Duodenal mucosa (tissue), 2 donors: Measurements from ENCODE around the gene CHST6.
"Not testable (repeated sequence)": the region's sequence is repeated elsewhere in the genome, so short reads cannot be mapped to it uniquely, and the experiment has no call there.

Source experiments
- H3K27ac ChIP-seq: one replicate; pipeline ENCODE4 v1.7.0; 2013; ENCODE audit warnings: low read depth, low read length
- H3K27me3 ChIP-seq, 2 donors: one replicate each; pipeline ENCODE4 v1.7.0; 2013; ENCODE audit warnings: low read length in 2 of 2, control low read depth in 1 of 2; ENCODE audit not compliant: insufficient read depth in 2 of 2, control insufficient read depth in 1 of 2
- H3K36me3 ChIP-seq, 2 donors: one replicate each; pipeline ENCODE4 v1.7.0; 2013; ENCODE audit warnings: low read length in 2 of 2, control low read depth in 1 of 2; ENCODE audit not compliant: insufficient read depth in 2 of 2, control insufficient read depth in 1 of 2
- H3K4me1 ChIP-seq, 2 donors: one replicate each; pipeline ENCODE4 v1.7.0; 2013; ENCODE audit warnings: low read length in 2 of 2, control low read depth in 1 of 2; ENCODE audit not compliant: insufficient read depth in 2 of 2, control insufficient read depth in 1 of 2
- H3K4me3 ChIP-seq, 2 donors: one replicate each; pipeline ENCODE4 v1.7.0; 2013; ENCODE audit warnings: low read length in 2 of 2, low read depth in 1 of 2
- H3K9ac ChIP-seq, 2 donors: one replicate each; pipeline ENCODE4 v1.7.0; 2013; ENCODE audit warnings: low read length in 2 of 2, low read depth in 1 of 2
- H3K9me3 ChIP-seq, 2 donors: one replicate each; pipeline ENCODE4 v1.7.0; 2013; ENCODE audit warnings: low read length in 2 of 2, control low read depth in 1 of 2; ENCODE audit not compliant: control insufficient read depth in 1 of 2

Gene CHST6

DNA sequence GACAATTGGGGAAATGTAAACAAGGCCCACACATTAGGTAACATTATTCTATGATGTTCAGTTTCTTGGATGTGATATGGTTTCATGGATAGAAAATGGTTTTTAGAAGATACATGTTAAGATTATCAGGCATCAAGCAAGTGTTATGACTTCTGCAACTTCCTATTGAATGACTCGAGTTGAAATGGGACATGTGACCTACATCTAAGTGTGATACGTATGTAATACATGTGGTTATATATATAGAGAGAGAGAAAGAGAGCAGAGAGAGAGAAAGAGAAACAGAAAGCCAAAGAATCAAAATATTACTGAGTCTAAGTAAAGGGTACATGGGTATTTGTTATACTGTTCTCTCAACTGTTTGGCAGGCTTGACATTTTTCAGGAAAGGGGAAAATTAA lies 32.4 kb downstream of the CHST6 start:
- H3K36me3 ChIP-seq: no peaks in the 10 kb centered on the region
- peak overlapping the region; percentile 66 to 84 for H3K9ac ChIP-seq
- no peaks in the 10 kb centered on the region for H3K9me3 ChIP-seq
- H3K4me1 ChIP-seq: peaks cover 40 to 48% of the 10 kb centered on the region in 2 donors
- H3K4me3 ChIP-seq: peak overlapping the region; percentile 83 to 85
- H3K27me3 ChIP-seq: no peaks in the 10 kb centered on the region
- H3K27ac ChIP-seq: no peak overlapping the region

DNA sequence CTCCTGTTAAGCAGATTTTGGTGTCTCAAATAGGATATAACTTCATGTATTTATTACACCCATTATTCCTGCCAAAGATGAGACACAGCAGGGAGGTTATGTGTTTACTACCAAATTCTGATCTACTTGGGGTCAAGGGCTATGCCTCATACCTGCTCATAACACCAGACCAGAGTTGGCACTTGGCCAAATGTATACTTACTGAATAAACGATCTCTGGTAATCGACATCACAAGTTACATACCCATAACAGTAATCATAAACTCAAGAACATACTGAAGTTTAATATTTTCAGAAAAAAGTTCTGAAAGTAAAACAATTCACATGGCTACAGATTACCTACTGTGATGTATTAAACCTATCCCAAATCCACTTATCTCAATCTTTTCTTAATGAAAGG lies 33.7 kb downstream of the CHST6 start:
- Histone ChIP-seq H3K9me3 (no peaks in the 10 kb centered on the region), H3K4me3 (peak overlapping the region in 1 of 2 donors; percentile 2), H3K36me3 (no peaks in the 10 kb centered on the region), H3K4me1 (peaks cover 53 to 61% of the 10 kb centered on the region in 2 donors), H3K27ac (no peak overlapping the region), H3K27me3 (no peaks in the 10 kb centered on the region), H3K9ac (no peak overlapping the region)

DNA sequence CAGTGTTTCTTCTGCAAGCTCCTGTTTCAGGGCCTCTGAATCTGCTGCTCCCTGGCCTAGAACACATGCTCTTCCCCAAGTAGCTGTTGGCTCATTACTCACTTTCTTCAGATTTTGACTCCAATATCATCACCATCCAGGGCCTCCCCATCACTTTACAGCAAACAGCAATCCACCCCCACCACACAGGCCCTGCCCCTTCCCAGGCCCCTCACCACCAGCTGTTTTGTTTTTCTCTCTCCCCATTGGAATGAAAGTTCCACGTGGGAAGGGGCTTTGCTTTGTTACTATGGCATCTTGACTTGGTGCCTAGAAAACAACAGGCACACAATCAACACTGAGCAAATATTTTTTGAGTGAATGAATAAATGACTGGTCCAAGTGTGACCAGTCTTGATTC lies 34.8 kb downstream of the CHST6 start:
- Histone ChIP-seq H3K4me1 (peaks cover 59 to 72% of the 10 kb centered on the region in 2 donors), H3K9me3 (no peaks in the 10 kb centered on the region), H3K4me3 (no peak overlapping the region), H3K36me3 (no peaks in the 10 kb centered on the region), H3K27ac (no peak overlapping the region), H3K27me3 (no peaks in the 10 kb centered on the region), H3K9ac (no peak overlapping the region)

DNA sequence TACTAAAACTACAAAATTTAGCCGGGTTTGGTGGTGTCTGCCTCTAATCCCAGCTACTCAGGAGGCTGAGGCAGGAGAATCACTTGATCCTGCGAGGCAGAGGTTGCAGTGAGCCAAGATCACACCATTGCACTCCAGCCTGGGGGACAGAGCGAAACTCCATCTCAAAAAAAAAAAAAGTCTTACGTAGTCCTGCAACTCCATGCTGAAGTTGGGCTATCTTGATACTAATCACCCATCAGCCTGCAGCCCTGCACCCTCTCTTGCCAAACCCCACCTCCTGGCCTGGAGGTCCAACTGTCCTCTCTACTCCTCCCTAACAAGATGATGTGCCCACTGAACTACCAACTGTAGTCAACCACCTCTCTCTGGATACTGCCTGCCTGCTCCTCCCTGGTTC lies 35.5 kb downstream of the CHST6 start:
- peaks cover 62 to 79% of the 10 kb centered on the region in 2 donors for H3K4me1 ChIP-seq
- no peak overlapping the region for H3K4me3 ChIP-seq
- H3K36me3 ChIP-seq: no peaks in the 10 kb centered on the region
- no peaks in the 10 kb centered on the region for H3K27me3 ChIP-seq
- H3K9me3 ChIP-seq: no peaks in the 10 kb centered on the region
- no peak overlapping the region for H3K27ac ChIP-seq
- H3K9ac ChIP-seq: no peak overlapping the region

DNA sequence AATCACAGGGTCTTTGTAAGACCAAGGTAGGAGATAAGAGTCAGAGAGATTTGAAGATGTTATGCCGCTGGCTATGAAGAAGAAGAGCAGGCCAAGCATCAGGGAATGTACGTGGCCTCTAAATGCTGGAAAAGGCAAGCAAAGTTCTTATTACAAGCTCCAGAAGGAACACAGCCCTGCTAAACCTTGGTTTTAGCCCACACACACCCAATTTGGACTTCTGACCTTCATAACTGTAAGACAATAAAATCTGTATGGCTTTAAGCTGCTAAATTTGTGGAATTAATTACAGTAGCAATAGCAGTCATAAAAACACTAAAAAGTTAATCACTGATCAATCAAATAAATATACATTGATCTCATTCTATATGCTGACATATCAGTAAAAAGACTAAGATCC lies 36.8 kb downstream of the CHST6 start:
- H3K9ac ChIP-seq: no peak overlapping the region
- H3K9me3 ChIP-seq: no peaks in the 10 kb centered on the region
- H3K4me1 ChIP-seq: peaks cover 75 to 86% of the 10 kb centered on the region in 2 donors
- H3K27ac ChIP-seq: peak overlapping the region; percentile 15
- peak overlapping the region; percentile 18 to 42 for H3K4me3 ChIP-seq
- H3K36me3 ChIP-seq: no peaks in the 10 kb centered on the region
- H3K27me3 ChIP-seq: no peaks in the 10 kb centered on the region

DNA sequence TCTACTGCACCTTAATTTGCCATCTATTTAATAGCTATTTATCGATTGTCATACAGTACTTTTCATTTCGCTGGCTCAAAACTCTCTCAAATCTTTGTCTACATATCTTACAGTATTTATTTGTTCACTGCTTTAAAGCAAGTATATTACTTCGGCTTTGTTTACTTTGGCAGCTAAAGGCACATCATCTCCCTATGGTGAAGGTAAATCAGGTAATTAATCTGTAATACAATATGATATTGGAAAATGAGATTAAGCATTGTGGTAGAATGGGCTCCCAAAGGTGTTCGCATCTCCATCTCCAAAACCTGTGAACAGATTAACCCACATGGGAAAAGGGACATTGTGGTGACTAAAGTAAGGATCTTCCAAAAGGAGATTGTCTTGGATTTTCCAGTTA lies 37.2 kb downstream of the CHST6 start:
- peaks cover 79 to 87% of the 10 kb centered on the region in 2 donors for H3K4me1 ChIP-seq
- H3K36me3 ChIP-seq: no peaks in the 10 kb centered on the region
- H3K27me3 ChIP-seq: no peaks in the 10 kb centered on the region
- H3K9ac ChIP-seq: peak overlapping the region in 1 of 2 donors; percentile 36
- peak overlapping the region; percentile 15 for H3K27ac ChIP-seq
- H3K4me3 ChIP-seq: peak overlapping the region; percentile 18 to 42
- H3K9me3 ChIP-seq: no peaks in the 10 kb centered on the region

DNA sequence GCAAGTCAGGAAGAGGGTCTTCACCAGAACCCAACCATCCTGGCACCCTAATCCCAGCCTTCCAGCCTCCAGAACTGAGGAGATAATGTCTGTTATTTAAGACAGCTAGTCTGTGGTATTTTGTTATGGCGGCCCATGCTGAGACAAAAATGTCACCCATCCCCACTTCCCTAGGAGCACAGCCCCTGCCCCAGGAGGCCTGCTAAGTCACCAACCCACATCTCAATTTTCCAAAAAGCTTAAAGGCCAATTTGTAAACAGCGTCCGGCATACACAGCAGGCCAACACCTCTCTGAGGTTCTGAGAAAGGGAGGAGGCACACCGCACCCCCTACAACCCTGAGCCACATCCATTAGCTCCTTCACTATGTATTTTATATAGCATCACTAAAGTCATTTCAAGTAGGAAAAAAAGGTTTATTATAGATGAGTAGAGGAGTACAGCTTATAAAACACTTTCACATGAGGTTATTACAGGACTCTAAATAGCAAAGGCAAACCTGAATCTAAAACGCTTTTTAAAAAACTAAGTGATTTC lies 37.7 kb downstream of the CHST6 start:
- Histone ChIP-seq H3K36me3 (no peaks in the 10 kb centered on the region), H3K9ac (peak overlapping the region; percentile 36 to 41), H3K27ac (no peak overlapping the region), H3K4me3 (peak overlapping the region; percentile 38 to 41), H3K27me3 (no peaks in the 10 kb centered on the region), H3K9me3 (no peaks in the 10 kb centered on the region), H3K4me1 (peaks cover 83 to 85% of the 10 kb centered on the region in 2 donors)

DNA sequence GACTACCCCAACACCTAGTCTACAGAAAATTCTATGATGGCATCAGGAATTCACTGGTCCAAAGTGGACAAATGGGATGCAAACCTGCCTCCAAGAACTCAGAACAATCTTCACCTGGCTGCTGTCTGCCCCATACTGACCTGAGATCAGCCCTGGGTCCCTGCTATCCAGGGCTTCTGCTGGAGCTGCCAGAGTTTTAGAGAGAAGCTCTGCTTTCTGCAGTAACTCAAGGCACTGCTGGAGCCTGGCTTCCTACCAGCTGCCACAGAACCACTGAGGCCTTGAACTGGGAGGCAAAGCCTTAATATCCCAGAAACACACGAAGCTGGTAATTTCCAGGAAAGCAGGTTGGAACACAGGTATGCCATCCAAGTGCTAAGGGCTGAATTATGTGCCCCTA lies 38.3 kb downstream of the CHST6 start:
- Histone ChIP-seq H3K4me3 (peak overlapping the region in 1 of 2 donors; percentile 41), H3K27me3 (no peaks in the 10 kb centered on the region), H3K4me1 (peaks cover 79 to 85% of the 10 kb centered on the region in 2 donors), H3K9ac (peak overlapping the region; percentile 36 to 41), H3K36me3 (no peaks in the 10 kb centered on the region), H3K27ac (no peak overlapping the region), H3K9me3 (no peaks in the 10 kb centered on the region)

DNA sequence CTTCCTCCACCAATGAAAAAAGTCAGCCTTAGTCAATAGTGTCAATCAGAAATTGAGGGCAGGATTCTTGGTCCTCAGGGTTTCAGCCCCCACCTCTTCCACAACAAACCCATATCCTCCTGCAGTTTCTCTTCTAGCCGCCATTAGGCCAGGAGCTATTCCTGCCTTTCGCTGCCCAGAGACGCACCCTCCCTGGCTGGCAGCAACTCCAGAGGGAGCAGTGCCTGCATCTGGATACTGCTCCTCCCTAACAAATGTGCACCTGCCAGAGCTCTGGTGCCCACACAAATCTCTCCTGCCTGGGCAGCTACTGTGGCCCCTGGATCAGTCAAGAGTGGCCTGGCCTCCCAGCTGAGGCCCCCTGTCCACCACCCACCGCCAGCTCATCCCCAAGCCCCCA lies 38.8 kb downstream of the CHST6 start:
- peaks cover 74 to 80% of the 10 kb centered on the region in 2 donors for H3K4me1 ChIP-seq

DNA sequence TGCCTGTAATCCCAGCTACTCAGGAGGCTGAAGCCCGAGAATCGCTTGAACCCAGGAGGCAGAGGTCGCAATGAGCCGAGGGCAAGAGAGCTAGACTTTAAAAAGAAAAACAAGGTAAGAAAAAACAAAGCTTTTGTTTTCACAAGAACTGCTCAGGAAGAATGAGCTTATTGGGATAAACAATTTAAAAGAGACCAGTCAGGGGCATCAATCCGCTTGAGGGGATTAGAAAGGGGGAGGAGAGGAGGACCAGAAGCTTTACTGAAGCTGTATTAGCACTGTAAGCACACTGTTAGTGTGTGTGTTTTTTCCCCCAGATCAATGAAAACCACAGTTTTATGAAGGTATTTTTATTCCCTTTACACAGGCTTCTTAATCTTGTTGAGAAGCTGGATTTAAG lies 39.6 kb downstream of the CHST6 start:
- no peaks in the 10 kb centered on the region for H3K9me3 ChIP-seq
- no peaks in the 10 kb centered on the region for H3K27me3 ChIP-seq
- H3K4me1 ChIP-seq: peaks cover 69 to 72% of the 10 kb centered on the region in 2 donors
- no peak overlapping the region for H3K27ac ChIP-seq
- H3K9ac ChIP-seq: no peak overlapping the region
- no peak overlapping the region for H3K4me3 ChIP-seq
- peaks cover 0 to 10% of the 10 kb centered on the region in 2 donors for H3K36me3 ChIP-seq

More for the DNA sequence above, 38.8 kb downstream of the CHST6 start:
- not testable (repeated sequence) for H3K9me3 ChIP-seq, H3K27me3 ChIP-seq, H3K36me3 ChIP-seq, H3K9ac ChIP-seq, H3K4me3 ChIP-seq, H3K27ac ChIP-seq
